Measurements from ENCODE around the gene CCDC117.
A peak's percentile ranks its signal among the peaks of the same experiment; 100 is the strongest.
"Not testable (repeated sequence)": the region's sequence is repeated elsewhere in the genome, so short reads cannot be mapped to it uniquely, and the experiment has no call there.

Gene CCDC117, protein sequence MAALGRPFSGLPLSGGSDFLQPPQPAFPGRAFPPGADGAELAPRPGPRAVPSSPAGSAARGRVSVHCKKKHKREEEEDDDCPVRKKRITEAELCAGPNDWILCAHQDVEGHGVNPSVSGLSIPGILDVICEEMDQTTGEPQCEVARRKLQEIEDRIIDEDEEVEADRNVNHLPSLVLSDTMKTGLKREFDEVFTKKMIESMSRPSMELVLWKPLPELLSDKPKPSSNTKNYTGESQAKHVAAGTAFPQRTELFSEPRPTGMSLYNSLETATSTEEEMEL

GRCh38 chr22:28772633-28773460 lies at the start of gene CCDC117:
Gene CCDC117 (plus strand): TSS chr22:28772695. CDS start chr22:28772850, 155 bp downstream.
- CTCF ChIA-PET, result interaction anchor here (1.0 to 1.5 kb wide), 3 partner anchors 8 to 40 kb away, joined by 3 to 4 read pairs (median 3); no protein-coding TSS in a partner anchor
- Mint-ChIP-seq H3K27me3 (peaks cover 5% of the 10 kb centered on the region), H3K36me3 (peaks cover 24% of the 10 kb centered on the region), H3K4me3 (peak within 1 kb of the TSS; percentile 96), H3K27ac (peak within 1 kb of the TSS; percentile 96), H3K4me1 (peaks cover 29% of the 10 kb centered on the region), H3K9me3 (peaks cover 6% of the 10 kb centered on the region)
- peak; percentile 97 for DNase-seq

DNA sequence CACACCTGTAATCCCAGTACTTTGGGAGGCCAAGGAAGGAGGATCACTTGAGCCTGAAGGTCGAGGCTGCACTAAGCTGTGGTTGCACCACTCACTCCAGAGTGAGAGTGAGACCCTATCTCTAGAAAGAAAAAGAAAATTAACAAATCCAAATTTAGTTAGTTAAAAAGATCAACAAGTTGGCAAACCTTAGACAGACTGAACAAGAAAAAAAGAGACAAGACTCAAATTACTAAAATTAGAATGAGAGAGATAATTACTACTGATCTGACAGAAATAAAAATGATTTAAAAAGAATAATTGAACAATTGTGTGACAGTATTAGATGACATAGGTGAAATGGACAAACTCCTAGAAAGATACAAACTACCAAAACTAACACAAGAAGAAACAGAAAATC lies 44.5 kb upstream of the CCDC117 start:
- Mint-ChIP-seq H3K27ac (no peak overlapping the region), H3K27me3 (no peaks in the 10 kb centered on the region), H3K9me3 (no peaks in the 10 kb centered on the region), H3K4me1 (no peaks in the 10 kb centered on the region), H3K36me3 (peaks cover 35% of the 10 kb centered on the region), H3K4me3 (no peak overlapping the region)
- no peak for DNase-seq
- CTCF ChIA-PET, result no interaction called here

- H3K9me3 Mint-ChIP-seq, result no peaks in the 10 kb centered on the region
- H3K36me3 Mint-ChIP-seq, result peaks cover 35% of the 10 kb centered on the region
- H3K27me3 Mint-ChIP-seq, result no peaks in the 10 kb centered on the region
- no peaks in the 10 kb centered on the region for H3K4me1 Mint-ChIP-seq
- no peak overlapping the region for H3K27ac Mint-ChIP-seq
- H3K4me3 Mint-ChIP-seq, result no peak overlapping the region
- CTCF ChIA-PET, result no interaction called here
- no peak for DNase-seq
These were observed 43.7 kb upstream of the CCDC117 start for GRCh38 chr22:28728621-28729313.

GRCh38 chr22:28730179-28730578 lies 42.3 kb upstream of the CCDC117 start:
- Mint-ChIP-seq H3K4me1 (no peaks in the 10 kb centered on the region), H3K9me3 (no peaks in the 10 kb centered on the region)
- DNase-seq, result no peak

GRCh38 chr22:28734393-28734792 lies 38.1 kb upstream of the CCDC117 start:
- Mint-ChIP-seq H3K27me3 (no peaks in the 10 kb centered on the region), H3K4me3 (no peak overlapping the region), H3K9me3 (no peaks in the 10 kb centered on the region), H3K36me3 (peaks cover 32% of the 10 kb centered on the region), H3K27ac (no peak overlapping the region), H3K4me1 (peaks cover 17% of the 10 kb centered on the region)
- DNase-seq, result no peak
- CTCF ChIA-PET, result interaction anchor here (0.7 kb wide), 1 partner anchor 133 kb away, joined by 4 read pairs; no protein-coding TSS in a partner anchor

More at GRCh38 chr22:28730179-28730578, 42.3 kb upstream of the CCDC117 start:
- Mint-ChIP-seq H3K27ac (no peak overlapping the region), H3K4me3 (no peak overlapping the region), H3K36me3 (peaks cover 35% of the 10 kb centered on the region), H3K27me3 (no peaks in the 10 kb centered on the region)
- CTCF ChIA-PET, result no interaction called here

DNA sequence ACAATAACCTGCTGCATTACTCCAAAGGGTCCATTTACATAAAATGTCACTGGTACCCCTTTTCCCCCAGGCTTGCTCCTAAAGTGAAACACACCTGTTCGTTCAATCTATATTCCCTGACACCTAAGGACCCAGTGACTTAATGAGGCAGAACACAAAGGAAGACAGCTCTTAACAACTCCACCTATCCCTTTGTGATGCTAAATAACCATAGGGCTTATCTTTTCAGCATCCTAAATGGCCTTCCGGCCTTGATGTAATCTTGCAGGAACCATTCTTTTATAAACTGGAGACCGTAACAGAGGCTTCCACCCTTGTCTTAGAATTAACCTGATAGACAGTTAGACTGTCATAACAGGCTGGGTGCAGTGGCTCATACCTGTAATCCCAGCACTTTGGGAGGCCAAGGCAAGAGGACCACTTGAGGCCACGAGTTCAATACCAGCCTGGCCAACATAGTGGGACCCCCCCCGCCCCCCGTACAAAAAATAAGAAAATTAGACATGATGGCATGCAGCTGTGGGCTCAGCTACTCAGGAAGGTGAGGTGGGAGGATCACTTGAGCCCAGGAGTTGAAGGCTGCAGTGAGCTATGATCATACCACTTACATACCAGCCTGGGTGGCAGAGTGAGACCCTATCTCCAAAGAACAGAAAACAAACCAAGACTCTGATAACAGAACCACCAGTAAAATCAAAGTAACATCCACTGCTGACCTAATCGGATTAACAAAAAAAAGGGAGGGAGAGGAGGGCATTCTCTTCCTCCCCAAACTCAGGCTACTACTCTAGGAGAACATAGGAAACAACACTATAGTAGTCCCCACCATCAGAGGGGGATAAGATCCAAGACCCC lies 36.0 kb upstream of the CCDC117 start:
- CTCF ChIA-PET, result no interaction called here
- DNase-seq, result no peak
- Mint-ChIP-seq H3K4me1 (peaks cover 35% of the 10 kb centered on the region), H3K27me3 (no peaks in the 10 kb centered on the region), H3K9me3 (no peaks in the 10 kb centered on the region), H3K4me3 (no peak overlapping the region), H3K27ac (no peak overlapping the region), H3K36me3 (peaks cover 34% of the 10 kb centered on the region)

DNA sequence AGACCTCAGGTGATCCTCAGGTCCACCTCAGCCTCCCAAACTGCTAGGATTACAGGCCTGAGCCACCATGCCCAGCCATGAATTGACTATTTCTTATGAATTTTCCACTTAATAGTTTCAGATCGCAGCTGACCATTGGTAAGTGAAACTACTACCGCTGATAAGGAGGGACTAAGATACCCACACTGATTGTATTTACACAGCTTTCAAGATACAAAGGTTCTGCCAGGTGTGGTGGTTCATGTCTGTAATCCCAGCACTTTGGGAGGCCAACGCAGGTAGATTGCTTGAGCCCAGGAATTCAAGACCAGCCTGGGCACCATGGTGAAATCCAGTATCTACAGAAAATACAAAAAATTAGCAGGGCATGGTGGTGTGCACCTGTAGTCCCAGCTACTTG lies 34.8 kb upstream of the CCDC117 start:
- no peak for DNase-seq
- CTCF ChIA-PET, result no interaction called here
- H3K4me1 Mint-ChIP-seq, result peaks cover 42% of the 10 kb centered on the region
- H3K4me3 Mint-ChIP-seq, result no peak overlapping the region
- peaks cover 36% of the 10 kb centered on the region for H3K36me3 Mint-ChIP-seq
- H3K9me3 Mint-ChIP-seq, result no peaks in the 10 kb centered on the region
- no peak overlapping the region for H3K27ac Mint-ChIP-seq
- H3K27me3 Mint-ChIP-seq, result no peaks in the 10 kb centered on the region

DNA sequence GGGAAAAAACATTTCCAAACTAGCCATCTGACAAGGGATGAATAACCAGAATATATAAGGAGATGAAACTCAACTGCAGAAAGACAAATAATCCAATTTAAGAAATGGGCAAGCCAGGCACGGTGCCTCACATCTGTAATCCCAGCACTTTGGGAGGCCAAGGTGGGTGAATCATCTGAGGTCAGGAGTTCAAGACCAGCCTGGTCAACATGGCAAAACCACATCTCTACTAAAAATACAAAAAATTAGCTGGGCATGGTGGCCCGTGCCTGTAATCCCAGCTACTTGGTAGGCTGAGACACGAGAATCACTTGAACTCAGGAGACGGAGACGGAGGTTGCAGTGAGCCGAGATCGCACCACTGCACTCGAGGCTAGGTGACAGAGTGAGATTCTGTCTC lies 33.6 kb upstream of the CCDC117 start:
- CTCF ChIA-PET, H3K4me3 Mint-ChIP-seq, H3K27me3 Mint-ChIP-seq, DNase-seq, H3K27ac Mint-ChIP-seq, H3K9me3 Mint-ChIP-seq: not testable (repeated sequence)
- Mint-ChIP-seq H3K36me3 (peaks cover 29% of the 10 kb centered on the region), H3K4me1 (peaks cover 54% of the 10 kb centered on the region)

GRCh38 chr22:28741200-28741784 lies 31.2 kb upstream of the CCDC117 start:
- H3K27ac Mint-ChIP-seq, result peak overlapping the region; percentile 80
- no peaks in the 10 kb centered on the region for H3K9me3 Mint-ChIP-seq
- peaks cover 58% of the 10 kb centered on the region for H3K4me1 Mint-ChIP-seq
- CTCF ChIA-PET, result interaction anchor here (0.6 kb wide), 1 partner anchor 87 kb away, joined by 3 read pairs; no protein-coding TSS in a partner anchor
- DNase-seq, result peak; percentile 24
- no peaks in the 10 kb centered on the region for H3K27me3 Mint-ChIP-seq
- H3K36me3 Mint-ChIP-seq, result peaks cover 36% of the 10 kb centered on the region
- H3K4me3 Mint-ChIP-seq, result peak overlapping the region; percentile 77

DNA sequence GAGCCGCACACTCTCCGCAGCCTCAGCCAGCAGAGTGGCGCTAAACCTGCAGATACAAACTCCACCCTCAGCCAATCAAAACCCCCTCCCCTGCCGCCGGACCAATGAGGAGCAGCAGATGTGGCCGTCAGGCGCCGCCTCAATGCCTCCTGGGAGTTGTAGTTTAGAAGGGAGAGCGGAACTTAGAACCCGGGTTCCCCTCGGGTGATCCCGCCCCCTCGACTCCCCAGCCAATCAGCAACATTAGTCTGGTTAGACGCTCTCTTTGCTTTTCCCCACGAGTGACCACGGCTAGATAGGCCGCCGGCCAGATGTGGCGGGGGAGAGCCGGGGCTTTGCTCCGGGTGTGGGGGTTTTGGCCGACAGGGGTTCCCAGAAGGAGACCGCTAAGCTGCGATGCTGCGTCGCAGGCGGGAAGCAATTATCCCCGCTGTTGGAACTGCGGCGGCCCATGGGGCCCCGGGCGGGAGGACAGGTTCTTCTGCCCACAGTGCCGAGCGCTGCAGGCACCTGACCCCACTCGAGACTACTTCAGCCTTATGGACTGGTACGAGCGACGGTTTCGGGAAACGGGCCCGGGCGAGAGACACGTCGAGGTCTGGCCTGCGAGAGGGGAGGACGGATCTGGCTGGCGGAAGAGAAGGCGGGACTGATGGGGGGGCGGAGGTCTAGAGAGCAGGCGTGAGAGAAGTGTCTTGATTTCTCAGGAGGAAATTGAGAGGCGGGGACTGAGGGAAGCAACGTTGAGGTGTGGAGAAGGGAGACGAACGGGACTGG lies 30.5 kb upstream of the CCDC117 start, which contains the start of the genes CHEK2 and HSCB:
Gene CHEK2 (minus strand): TSS at position 36 of the 777 bp plus-strand sequence. CDS start 7,099 bp downstream, outside the sequence.
Gene HSCB (plus strand): TSS at position 255 of the 777 bp plus-strand sequence. CDS start 57 bp downstream, at position 312.
- Mint-ChIP-seq H3K27ac (peak within 1 kb of the TSS; percentile 80), H3K4me1 (peaks cover 55% of the 10 kb centered on the region), H3K36me3 (peaks cover 36% of the 10 kb centered on the region), H3K4me3 (peak within 1 kb of the TSS; percentile 77), H3K27me3 (no peaks in the 10 kb centered on the region), H3K9me3 (no peaks in the 10 kb centered on the region)
- DNase-seq, result peak; percentile 99
- CTCF ChIA-PET, result no interaction called here

GRCh38 chr22:28742562-28742962 lies 29.9 kb upstream of the CCDC117 start:
- CTCF ChIA-PET, result no interaction called here
- Mint-ChIP-seq H3K4me1 (peaks cover 55% of the 10 kb centered on the region), H3K4me3 (peak overlapping the region; percentile 77), H3K27ac (peak overlapping the region; percentile 80), H3K9me3 (no peaks in the 10 kb centered on the region), H3K27me3 (no peaks in the 10 kb centered on the region), H3K36me3 (peaks cover 34% of the 10 kb centered on the region)
- no peak for DNase-seq

- H3K27ac Mint-ChIP-seq, result no peak overlapping the region
- CTCF ChIA-PET, result interaction anchor here (0.7 to 1.5 kb wide), 2 partner anchors 37 to 54 kb away, joined by 3 to 4 read pairs; no protein-coding TSS in a partner anchor
These were observed 28.6 kb upstream of the CCDC117 start for GRCh38 chr22:28743852-28744251.

More at GRCh38 chr22:28743852-28744251, 28.6 kb upstream of the CCDC117 start:
- no peaks in the 10 kb centered on the region for H3K9me3 Mint-ChIP-seq
- DNase-seq, result no peak
- no peaks in the 10 kb centered on the region for H3K27me3 Mint-ChIP-seq
- H3K4me3 Mint-ChIP-seq, result peak overlapping the region; percentile 77
- peaks cover 31% of the 10 kb centered on the region for H3K36me3 Mint-ChIP-seq
- peaks cover 55% of the 10 kb centered on the region for H3K4me1 Mint-ChIP-seq
